Stimulated activated naive CD4-positive, alpha-beta T cell treated with Interleukin-2 at 50 U/mL for 16 hours (primary cell): Measurements from ENCODE around the gene DOCK7.
"Not testable (repeated sequence)": the region's sequence is repeated elsewhere in the genome, so short reads cannot be mapped to it uniquely, and the experiment has no call there.

Experiments
- DNase-seq: peaks from one replicate; lab custom pipeline; 2025; lab: John Stamatoyannopoulos, UW

The DOCK7 gene

GRCh38 chr1:62528015-62528414, 160.2 kb downstream of the DOCK7 start:
- DNase-seq, result no peak

- not testable (repeated sequence) for DNase-seq
Observed at GRCh38 chr1:62527346-62527745, 160.8 kb downstream of the DOCK7 start.

- DNase-seq, result no peak
Observed at GRCh38 chr1:62523860-62524259, 164.3 kb downstream of the DOCK7 start.

- no peak for DNase-seq
Observed at GRCh38 chr1:62516600-62516999, 171.6 kb downstream of the DOCK7 start.

- DNase-seq, result no peak
Observed at GRCh38 chr1:62514746-62515423, 173.3 kb downstream of the DOCK7 start.

GRCh38 chr1:62513013-62513412, 175.2 kb downstream of the DOCK7 start:
- DNase-seq, result no peak

GRCh38 chr1:62509028-62509427, 179.2 kb downstream of the DOCK7 start:
- DNase-seq, result no peak

GRCh38 chr1:62508187-62508758, 179.9 kb downstream of the DOCK7 start:
- no peak for DNase-seq

GRCh38 chr1:62500210-62500609, 188.0 kb downstream of the DOCK7 start:
- no peak for DNase-seq

- DNase-seq, result no peak
Observed at GRCh38 chr1:62494137-62494536, 194.0 kb downstream of the DOCK7 start.

- no peak for DNase-seq
Observed at GRCh38 chr1:62493656-62494055, 194.5 kb downstream of the DOCK7 start.

- no peak for DNase-seq
Observed at GRCh38 chr1:62492521-62492920, 195.7 kb downstream of the DOCK7 start.

GRCh38 chr1:62487956-62488355, 200.2 kb downstream of the DOCK7 start:
- no peak for DNase-seq

GRCh38 chr1:62484824-62485468, 203.2 kb downstream of the DOCK7 start:
- DNase-seq, result no peak

- DNase-seq, result no peak
Observed at GRCh38 chr1:62481681-62482080, 206.5 kb downstream of the DOCK7 start.

- DNase-seq, result no peak
Observed at GRCh38 chr1:62476525-62477219, 211.5 kb downstream of the DOCK7 start.

GRCh38 chr1:62467092-62467491, 221.1 kb downstream of the DOCK7 start:
- no peak for DNase-seq

- no peak for DNase-seq
Observed at GRCh38 chr1:62462370-62462769, 225.8 kb downstream of the DOCK7 start.

GRCh38 chr1:62457955-62458354, 230.2 kb downstream of the DOCK7 start:
- DNase-seq, result no peak

- no peak for DNase-seq
Observed at GRCh38 chr1:62452951-62453350, 235.2 kb downstream of the DOCK7 start.

- DNase-seq, result no peak
Observed at GRCh38 chr1:62450301-62450700, 237.9 kb downstream of the DOCK7 start.

GRCh38 chr1:62448221-62448933, 239.8 kb downstream of the DOCK7 start:
- DNase-seq, result no peak
